Skeletal muscle tissue (tissue), 4 donors: Measurements from ENCODE around the gene PPP6R2. TPM values are rescaled to one million over a fixed set of nuclear protein-coding genes. Genes with fewer than 3 reads are reported as not detected.

Source experiments
- H3K27ac ChIP-seq: one replicate; pipeline ENCODE4 v1.7.0; 2013; ENCODE audit warnings: mild to moderate bottlenecking, low read depth, low read length, inconsistent platforms
- H3K27me3 ChIP-seq, 3 donors: one replicate each; pipeline ENCODE4 v1.7.0; 2013; ENCODE audit warnings: low read length in 3 of 3; ENCODE audit not compliant: control insufficient read depth in 3 of 3, insufficient read depth in 3 of 3
- H3K36me3 ChIP-seq, 3 donors: one replicate each; pipeline ENCODE4 v1.7.0; 2013; ENCODE audit warnings: low read length in 3 of 3; ENCODE audit not compliant: control insufficient read depth in 3 of 3, insufficient read depth in 3 of 3
- H3K4me1 ChIP-seq, 3 donors: one replicate each; pipeline ENCODE4 v1.7.0; 2013; ENCODE audit warnings: low read length in 3 of 3, mild to moderate bottlenecking in 3 of 3; ENCODE audit not compliant: control insufficient read depth in 3 of 3, insufficient read depth in 3 of 3
- H3K4me3 ChIP-seq, 3 donors: one replicate each; pipeline ENCODE4 v1.7.0; 2013; ENCODE audit warnings: low read length in 3 of 3
- H3K9ac ChIP-seq, 3 donors: one replicate each; pipeline ENCODE4 v1.7.0; 2013; ENCODE audit warnings: low read length in 3 of 3, mild to moderate bottlenecking in 3 of 3, moderate library complexity in 2 of 3, low read depth in 1 of 3
- H3K9me3 ChIP-seq, 3 donors: one replicate each; pipeline ENCODE4 v1.7.0; 2013; ENCODE audit warnings: low read length in 3 of 3; ENCODE audit not compliant: control insufficient read depth in 3 of 3
- total RNA-seq: library from RNA; depleted of rRNA; stranded (reverse); fragments of >200 nt; gene quantifications from one replicate; pipeline ENCODE4 v1.2.3, GENCODE V29; 2014
- donor health status: Osteomylitis.

Gene PPP6R2
- total RNA-seq, 1 donor from 2014 or later = 28.2 TPM

- Histone ChIP-seq H3K4me1 (peaks cover 46 to 58% (median 53%) of the 10 kb centered on the region in 3 donors), H3K9ac (peak within 1 kb of the TSS; percentile 68 to 74 (median 70)), H3K36me3 (no peaks in the 10 kb centered on the region), H3K9me3 (no peaks in the 10 kb centered on the region), H3K27ac (peak within 1 kb of the TSS; percentile 72), H3K4me3 (peak within 1 kb of the TSS; percentile 69 to 76 (median 72)), H3K27me3 (peaks cover 0 to 2% (median 0%) of the 10 kb centered on the region in 3 donors)
Measured at GRCh38 chr22:50306753-50307749, 36.1 kb upstream of the PPP6R2 start, which contains the start of gene PLXNB2. PLXNB2 (minus strand) TSS chr22:50307646; CDS start chr22:50290584, 17,062 bp downstream.

- peak overlapping the region in 1 of 3 donors; percentile 13 for H3K4me3 ChIP-seq
- no peaks in the 10 kb centered on the region for H3K36me3 ChIP-seq
- peak overlapping the region in 1 of 3 donors; percentile 25 for H3K9ac ChIP-seq
- H3K4me1 ChIP-seq = peaks cover 41 to 49% (median 43%) of the 10 kb centered on the region in 3 donors
- H3K27ac ChIP-seq = peak overlapping the region; percentile 41
- H3K9me3 ChIP-seq = no peaks in the 10 kb centered on the region
- H3K27me3 ChIP-seq = peaks cover 0 to 2% (median 0%) of the 10 kb centered on the region in 3 donors
Measured at GRCh38 chr22:50307890-50308596, 35.1 kb upstream of the PPP6R2 start.

DNA sequence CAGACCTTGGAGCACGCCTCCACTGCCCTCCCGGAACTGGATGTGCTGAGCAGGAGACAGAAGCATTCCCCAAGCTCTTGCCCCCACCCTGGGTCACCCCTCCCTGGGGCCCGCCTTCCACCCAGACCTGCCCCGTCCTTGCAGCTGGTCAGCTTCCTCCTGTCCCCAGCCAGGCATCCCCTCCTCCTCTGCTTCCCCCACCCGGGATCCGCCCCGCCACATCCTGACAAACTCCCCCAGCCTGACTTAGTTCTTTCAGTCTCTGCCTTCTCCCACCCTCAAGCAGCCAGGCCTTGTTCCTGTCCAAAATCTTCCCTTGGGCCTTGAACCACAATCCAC, 34.6 kb upstream of the PPP6R2 start:
- Histone ChIP-seq H3K27me3 (peaks cover 0 to 2% (median 0%) of the 10 kb centered on the region in 3 donors), H3K4me3 (no peak overlapping the region)

DNA sequence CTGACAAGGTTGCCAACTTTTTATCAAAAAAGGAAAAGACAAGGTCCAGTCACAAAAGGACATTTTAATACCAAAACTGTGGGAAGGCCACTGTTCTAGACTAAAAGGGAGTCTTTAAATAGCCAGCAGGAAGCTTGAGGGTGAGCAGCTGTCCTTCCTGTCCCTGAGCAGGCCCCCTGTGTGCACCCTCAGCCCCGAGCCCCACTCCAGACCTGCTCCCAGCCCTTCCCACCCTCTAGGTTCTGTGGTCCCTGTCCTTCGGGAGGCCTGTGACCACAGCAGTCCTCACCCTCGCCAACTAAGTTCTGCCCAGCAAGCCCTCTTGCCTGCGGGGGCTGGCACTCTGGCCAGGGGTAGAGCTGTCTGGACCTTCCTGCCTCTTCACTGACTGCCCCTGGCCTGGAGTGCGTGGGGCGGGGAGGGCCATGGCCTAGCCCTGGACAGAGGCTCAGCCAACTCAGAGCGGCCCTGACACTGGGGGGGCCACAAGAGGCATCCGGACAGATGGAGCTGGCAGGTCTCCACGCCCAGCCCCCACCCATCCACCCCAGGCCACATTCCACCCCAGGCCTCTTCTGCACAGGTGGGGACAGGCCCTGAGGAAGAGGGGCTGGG, 34.0 kb upstream of the PPP6R2 start:
- H3K4me1 ChIP-seq = peaks cover 31 to 40% (median 35%) of the 10 kb centered on the region in 3 donors

More for the DNA sequence above, 34.6 kb upstream of the PPP6R2 start:
- peaks cover 36 to 44% (median 38%) of the 10 kb centered on the region in 3 donors for H3K4me1 ChIP-seq
- H3K36me3 ChIP-seq = no peaks in the 10 kb centered on the region
- peak overlapping the region; percentile 56 for H3K27ac ChIP-seq
- H3K9ac ChIP-seq = peak overlapping the region in 1 of 3 donors; percentile 50
- H3K9me3 ChIP-seq = no peaks in the 10 kb centered on the region

DNA sequence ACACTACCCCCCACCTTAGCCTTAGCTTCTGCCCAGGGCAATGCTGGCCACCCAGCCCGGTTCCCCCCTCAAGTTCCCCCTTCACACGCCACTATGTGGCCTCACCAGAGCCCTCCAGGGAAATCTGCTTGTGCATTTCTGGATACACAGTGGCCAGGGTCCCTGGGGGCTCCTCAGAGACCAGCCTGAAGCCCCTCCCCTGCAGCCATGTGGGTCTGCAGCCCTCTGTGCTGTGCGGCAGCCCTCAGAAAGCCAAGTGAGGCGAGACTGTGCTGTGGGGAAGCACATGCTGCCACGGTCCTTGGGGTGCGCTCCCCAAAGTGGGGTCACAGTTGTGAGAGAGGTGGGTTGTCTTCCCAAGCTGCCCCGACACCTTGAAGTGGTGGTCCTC, 33.5 kb upstream of the PPP6R2 start:
- peaks cover 0 to 2% (median 0%) of the 10 kb centered on the region in 3 donors for H3K27me3 ChIP-seq
- H3K36me3 ChIP-seq = no peaks in the 10 kb centered on the region
- H3K9ac ChIP-seq = no peak overlapping the region
- H3K4me1 ChIP-seq = peaks cover 28 to 37% (median 35%) of the 10 kb centered on the region in 3 donors
- H3K9me3 ChIP-seq = no peaks in the 10 kb centered on the region
- H3K27ac ChIP-seq = no peak overlapping the region
- no peak overlapping the region for H3K4me3 ChIP-seq

More for the DNA sequence above, 34.0 kb upstream of the PPP6R2 start:
- Histone ChIP-seq H3K36me3 (no peaks in the 10 kb centered on the region), H3K27ac (peak overlapping the region; percentile 56), H3K27me3 (peaks cover 0 to 2% (median 0%) of the 10 kb centered on the region in 3 donors), H3K9ac (peak overlapping the region in 1 of 3 donors; percentile 50), H3K4me3 (no peak overlapping the region), H3K9me3 (no peaks in the 10 kb centered on the region)

DNA sequence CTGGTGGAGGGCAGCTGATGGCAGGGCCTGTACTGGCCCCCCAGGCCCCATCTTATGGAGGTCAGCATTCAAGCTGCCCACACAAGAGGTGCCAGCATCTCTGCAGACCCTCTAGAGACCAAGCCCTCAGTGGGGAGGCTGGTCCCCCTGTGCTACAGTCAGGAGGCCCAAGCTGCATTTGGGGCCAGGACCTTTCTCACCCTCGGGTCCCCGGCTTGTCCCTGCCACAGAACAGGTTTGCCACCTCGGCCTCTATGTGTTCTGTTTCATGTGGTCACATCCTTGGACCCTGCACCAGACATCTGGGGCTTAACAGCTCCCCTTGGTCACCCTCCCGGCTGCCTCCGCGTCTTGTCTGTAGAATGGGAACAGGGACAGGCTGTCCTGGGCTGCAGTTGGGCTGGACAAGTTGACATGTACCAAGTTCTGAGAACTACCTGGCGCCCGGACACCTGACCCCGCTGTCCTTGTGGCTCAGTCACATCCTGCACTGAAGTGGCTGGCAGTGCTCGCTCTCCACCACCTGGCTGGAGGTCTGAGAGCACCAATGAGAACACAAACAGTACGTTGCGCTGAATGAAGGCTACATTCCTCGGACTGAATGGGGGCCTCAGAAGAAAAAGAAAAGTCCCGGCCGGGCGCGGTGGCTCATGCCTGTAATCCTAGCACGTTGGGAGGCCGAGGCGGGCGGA, 33.0 kb upstream of the PPP6R2 start:
- Histone ChIP-seq H3K36me3 (no peaks in the 10 kb centered on the region), H3K9me3 (no peaks in the 10 kb centered on the region), H3K27ac (no peak overlapping the region), H3K4me3 (no peak overlapping the region), H3K27me3 (peaks cover 0 to 2% (median 0%) of the 10 kb centered on the region in 3 donors), H3K4me1 (peaks cover 26 to 32% (median 32%) of the 10 kb centered on the region in 3 donors), H3K9ac (no peak overlapping the region)

DNA sequence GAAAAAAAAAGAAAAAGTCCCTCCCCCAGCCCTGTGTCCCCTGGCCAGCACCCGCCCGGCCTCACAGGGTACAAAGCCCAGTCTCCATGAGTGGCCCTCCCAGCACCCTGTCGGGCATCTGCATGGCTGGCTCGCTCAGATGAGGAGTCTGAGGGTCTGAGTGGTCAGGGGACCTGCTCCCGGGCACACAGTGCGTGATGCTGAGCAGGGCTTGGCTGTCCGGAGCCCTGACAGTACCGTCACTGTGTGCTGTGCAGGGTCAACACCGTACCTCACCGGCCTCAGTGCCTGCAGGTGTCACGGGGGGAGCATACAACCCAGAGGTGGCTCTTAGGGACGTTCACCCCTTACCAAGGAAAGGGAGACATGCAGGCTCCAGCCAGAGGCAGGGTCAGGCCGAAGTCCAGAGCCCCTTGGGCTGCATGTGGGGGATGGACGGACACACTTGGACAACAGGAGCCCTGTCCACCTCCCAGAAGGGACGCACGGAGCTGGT, 32.1 kb upstream of the PPP6R2 start:
- Histone ChIP-seq H3K4me3 (no peak overlapping the region), H3K4me1 (peaks cover 20 to 25% (median 23%) of the 10 kb centered on the region in 3 donors), H3K27ac (no peak overlapping the region), H3K36me3 (no peaks in the 10 kb centered on the region), H3K27me3 (peaks cover 0 to 2% (median 0%) of the 10 kb centered on the region in 3 donors), H3K9me3 (no peaks in the 10 kb centered on the region), H3K9ac (no peak overlapping the region)

DNA sequence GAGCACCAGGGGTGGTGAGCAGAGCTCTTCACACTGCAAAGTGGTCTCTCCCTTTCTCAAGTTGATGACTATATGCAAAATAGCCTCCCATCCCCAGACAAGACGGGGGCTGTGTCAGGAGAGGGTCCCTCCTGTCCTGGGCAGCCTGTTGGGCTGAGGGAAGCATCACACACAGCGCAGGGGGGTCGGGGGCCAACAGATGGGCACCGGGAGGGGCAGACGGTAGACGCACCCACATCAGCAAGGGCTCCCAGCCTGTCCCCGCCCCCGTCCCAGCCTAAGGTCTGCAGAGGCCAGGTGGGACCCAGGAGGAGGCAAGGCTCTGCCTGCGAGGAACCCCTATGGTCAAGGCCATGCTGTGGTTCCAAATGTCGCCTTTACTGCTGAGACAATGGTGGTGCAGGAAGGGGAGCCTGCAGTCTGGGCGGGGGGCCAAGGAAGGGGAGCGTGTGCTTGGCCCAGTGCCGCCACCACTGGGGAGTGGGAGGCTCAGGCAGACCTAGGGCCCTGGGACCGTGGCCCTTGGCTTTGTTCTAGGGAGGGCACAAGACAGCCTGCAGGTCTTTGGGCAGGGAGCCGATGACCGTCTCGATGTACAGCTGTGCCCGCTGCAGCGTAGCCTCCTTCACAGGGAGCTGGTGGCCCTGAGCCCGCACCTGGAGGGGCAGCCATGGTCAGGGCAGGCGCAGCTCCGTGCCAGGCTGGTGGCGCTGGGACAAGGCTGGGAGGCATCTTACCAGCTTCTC, 31.3 kb upstream of the PPP6R2 start:
- peaks cover 16 to 22% (median 19%) of the 10 kb centered on the region in 3 donors for H3K4me1 ChIP-seq
- no peaks in the 10 kb centered on the region for H3K27me3 ChIP-seq
- H3K9me3 ChIP-seq = no peaks in the 10 kb centered on the region
- H3K4me3 ChIP-seq = no peak overlapping the region
- no peak overlapping the region for H3K27ac ChIP-seq
- no peak overlapping the region for H3K9ac ChIP-seq
- no peaks in the 10 kb centered on the region for H3K36me3 ChIP-seq
